A549 treated with CpdA at 1 μM for 4 hours (cell line): ENCODE data around the gene AIPL1. TPM values are rescaled to one million over a fixed set of nuclear protein-coding genes. Genes with fewer than 3 reads are reported as not detected.

Source experiments
- total RNA-seq: library from RNA; stranded (reverse); fragments of 200-300 nt; extraction: Qiagen RNA extraction; gene quantifications from 5 replicates; pipeline ENCODE4 v1.2.3, GENCODE V29; 2022; ENCODE audit warnings: low read depth

The AIPL1 gene
- not detected in 5 replicates for total RNA-seq

DNA sequence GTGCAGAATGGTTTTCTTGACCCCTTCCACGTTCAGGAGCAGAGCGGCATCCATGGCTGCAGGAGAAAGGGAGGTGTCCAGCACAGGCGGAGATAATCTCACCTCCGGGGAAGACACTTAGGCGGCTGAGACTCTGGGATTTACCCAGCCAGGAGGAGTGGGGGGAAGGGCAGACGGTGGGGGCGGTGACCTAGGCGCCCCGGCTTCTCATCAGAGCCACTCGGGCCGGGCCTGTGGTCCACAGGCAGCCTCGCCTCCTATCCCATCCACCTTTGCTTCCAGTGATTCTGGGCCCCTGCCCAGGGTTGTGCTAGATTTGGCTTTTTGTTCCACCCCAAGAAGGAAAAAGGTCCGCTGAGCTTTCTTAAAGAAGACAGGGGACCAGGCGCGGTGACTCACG lies at the start of gene AIPL1:
Gene AIPL1 (minus strand): TSS at position 71 of the 400 bp plus-strand sequence. CDS start 17 bp downstream, at position 54.

DNA sequence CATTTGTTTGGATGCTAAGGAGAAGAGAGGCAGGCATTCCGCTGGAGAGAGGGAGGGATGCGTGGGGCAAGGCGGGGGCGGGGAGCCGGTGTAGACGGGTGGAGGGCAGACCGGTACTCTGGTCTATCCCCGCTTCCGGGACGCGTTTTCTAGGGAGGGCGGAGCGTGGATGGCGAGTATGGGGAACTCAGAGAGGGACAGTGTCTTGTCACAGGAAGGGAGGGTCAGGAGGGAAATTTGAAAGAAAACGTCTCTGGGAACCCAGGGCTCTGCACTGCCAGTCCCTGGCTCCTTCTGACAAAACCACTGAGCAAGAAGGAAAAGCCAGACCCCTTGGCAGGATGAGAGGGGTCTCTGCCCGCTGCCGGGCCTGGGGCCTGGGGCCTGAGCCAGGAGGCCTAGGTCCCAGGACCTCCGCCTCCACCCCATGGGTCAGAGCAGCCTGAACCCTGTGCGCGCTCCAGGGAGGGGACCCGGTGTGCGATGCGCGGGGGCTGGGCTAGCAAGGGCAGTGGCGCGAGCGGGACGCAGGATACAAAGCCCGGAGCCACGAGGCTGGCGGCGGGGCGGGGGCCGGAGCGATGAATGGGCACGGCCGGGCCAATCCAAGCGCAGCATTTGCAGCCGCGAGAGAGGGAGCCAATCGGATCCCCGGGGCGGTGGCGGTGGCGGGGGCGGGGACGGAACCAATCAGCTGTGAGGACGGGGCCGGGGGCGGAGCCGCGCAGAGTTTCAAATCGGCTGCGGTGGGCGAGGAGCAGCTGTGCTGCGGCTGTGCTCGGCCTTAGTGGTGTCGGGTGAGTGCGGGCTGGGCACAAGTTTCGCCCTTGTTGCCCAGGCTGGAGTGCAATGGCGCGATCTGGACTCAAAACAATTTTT lies 9.0 kb upstream of the AIPL1 start, which contains the start of gene PIMREG:
Gene PIMREG (plus strand): TSS at position 764 of the 879 bp plus-strand sequence. CDS start 656 bp downstream, outside the sequence.

Other genes with a start within 250 kb of the AIPL1 start
- gene PIMREG, start 9.3 kb upstream of the AIPL1 start, total RNA-seq, result 43.4 to 49.9 TPM (median 45.9 TPM) in 5 replicates
- 1.7 to 2.4 TPM (median 1.9 TPM) in 5 replicates for gene PITPNM3, start 121.4 kb upstream of the AIPL1 start, total RNA-seq
- 16.8 to 24.3 TPM (median 18.3 TPM) in 5 replicates for gene KIAA0753, start 205.6 kb upstream of the AIPL1 start, total RNA-seq
- 401 to 482 TPM (median 422 TPM) in 5 replicates for gene TXNDC17, start 205.9 kb upstream of the AIPL1 start, total RNA-seq
- 21.8 to 41.4 TPM (median 33.2 TPM) in 5 replicates for gene MED31, start 216.5 kb upstream of the AIPL1 start, total RNA-seq
- 2.3 to 3.1 TPM (median 2.9 TPM) in 5 replicates for gene C17orf100, start 216.6 kb upstream of the AIPL1 start, total RNA-seq